HG03520 (cell line): Measurements from ENCODE around the gene CNTLN.
"Not testable (repeated sequence)": the region's sequence is repeated elsewhere in the genome, so short reads cannot be mapped to it uniquely, and the experiment has no call there.

ENCODE experiments used
- ATAC-seq: cut with Tn5 transposase; IDR thresholded peaks from one replicate; pipeline ENCODE4 v1.9.1; 2021; ENCODE audit warnings: mild to moderate bottlenecking, moderate library complexity; ENCODE audit not compliant: unreplicated experiment

Gene CNTLN

GRCh38 chr9:17134396-17135294, at the start of gene CNTLN:
CNTLN (plus strand) TSS chr9:17135040; CDS start chr9:17135066, 26 bp downstream.
- ATAC-seq, result peak; percentile 37

- ATAC-seq, result no peak
Measured at GRCh38 chr9:17088566-17088965, 46.3 kb upstream of the CNTLN start.

GRCh38 chr9:17090041-17090440, 44.8 kb upstream of the CNTLN start:
- no peak for ATAC-seq

- no peak for ATAC-seq
Measured at GRCh38 chr9:17116400-17116837, 18.4 kb upstream of the CNTLN start.

- ATAC-seq, result no peak
Measured at GRCh38 chr9:17117372-17117771, 17.5 kb upstream of the CNTLN start.

- ATAC-seq, result no peak
Measured at GRCh38 chr9:17120203-17120602, 14.6 kb upstream of the CNTLN start.

GRCh38 chr9:17121264-17121663, 13.6 kb upstream of the CNTLN start:
- ATAC-seq, result no peak

- ATAC-seq, result no peak
Measured at GRCh38 chr9:17130291-17130690, 4.5 kb upstream of the CNTLN start.

GRCh38 chr9:17130725-17131124, 4.1 kb upstream of the CNTLN start:
- ATAC-seq, result no peak

- no peak for ATAC-seq
Measured at GRCh38 chr9:17131494-17131893, 3.3 kb upstream of the CNTLN start.

- peak; percentile 36 for ATAC-seq
Measured at GRCh38 chr9:17135295-17136160, 688 bp downstream of the CNTLN start.

GRCh38 chr9:17137566-17137965, 2.7 kb downstream of the CNTLN start:
- ATAC-seq, result no peak

- ATAC-seq, result no peak
Measured at GRCh38 chr9:17138503-17138902, 3.7 kb downstream of the CNTLN start.

- ATAC-seq, result no peak
Measured at GRCh38 chr9:17140418-17140817, 5.6 kb downstream of the CNTLN start.

- ATAC-seq, result no peak
Measured at GRCh38 chr9:17148324-17148723, 13.5 kb downstream of the CNTLN start.

- no peak for ATAC-seq
Measured at GRCh38 chr9:17159469-17159868, 24.6 kb downstream of the CNTLN start.

GRCh38 chr9:17160327-17160726, 25.5 kb downstream of the CNTLN start:
- no peak for ATAC-seq

GRCh38 chr9:17165764-17166163, 30.9 kb downstream of the CNTLN start:
- ATAC-seq, result no peak

- no peak for ATAC-seq
Measured at GRCh38 chr9:17166346-17166745, 31.5 kb downstream of the CNTLN start.

- ATAC-seq, result no peak
Measured at GRCh38 chr9:17171309-17172094, 36.7 kb downstream of the CNTLN start.

- ATAC-seq, result not testable (repeated sequence)
Measured at GRCh38 chr9:17177496-17177895, 42.7 kb downstream of the CNTLN start.
